HAP-1 (cell line): ENCODE measurements around the gene SLC35F1.

ENCODE experiments used
- DNase-seq, 2 experiments: peaks; one replicate each; pipeline ENCODE4 v3.0.0-alpha.2; 2016 to 2020; ENCODE audit warnings: low spot score in 2 of 2
- H3K27me3 ChIP-seq: fragments of 250-450 bp; sonication (Bioruptor Pico); 2 replicates; pipeline ENCODE4 v1.5.1; 2020; ENCODE audit warnings: low read depth, mild to moderate bottlenecking, moderate library complexity
- H3K36me3 ChIP-seq: fragments of 250-450 bp; sonication (Bioruptor Pico); replicated peaks from 2 replicates; pipeline ENCODE4 v1.5.1; 2020; ENCODE audit warnings: mild to moderate bottlenecking
- H3K4me1 ChIP-seq: fragments of 250-450 bp; sonication (Bioruptor Pico); 2 replicates; pipeline ENCODE4 v1.5.1; 2020; ENCODE audit warnings: mild to moderate bottlenecking
- H3K4me3 ChIP-seq: fragments of 250-450 bp; sonication (Bioruptor Pico); 2 replicates; pipeline ENCODE4 v1.5.1; 2020; ENCODE audit warnings: mild to moderate bottlenecking, moderate library complexity
- H3K9me3 ChIP-seq: fragments of 250-450 bp; sonication (Bioruptor Pico); 2 replicates; pipeline ENCODE4 v1.5.1; 2020; ENCODE audit warnings: mild to moderate bottlenecking, moderate library complexity
- in situ Hi-C: fragments of 300-500 bp; cut with MboI; formaldehyde crosslinking; loops from 3 replicates; pipeline ENCODE4 v1.14.3; 2020; ENCODE audit warnings: low sequenced_read_pairs, inconsistent platforms, mixed read lengths

Gene SLC35F1

DNA sequence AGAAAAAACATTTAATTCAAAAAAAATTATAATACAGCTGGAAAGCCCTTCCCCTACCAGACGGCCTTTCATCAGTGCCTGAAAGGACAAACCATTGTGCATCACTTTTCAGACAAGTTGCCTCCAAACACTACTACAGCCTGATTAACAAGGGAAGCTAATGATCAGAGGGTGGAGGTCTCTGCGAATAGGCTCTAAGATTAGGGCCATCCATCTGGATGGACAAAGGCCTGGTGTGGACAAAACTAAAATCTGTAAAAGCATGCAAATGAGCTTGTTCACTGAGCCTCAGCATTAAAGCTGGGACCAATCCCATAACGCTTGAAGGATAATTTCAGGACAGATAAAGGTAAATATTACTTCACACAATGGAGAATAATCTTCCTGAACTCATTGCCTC is 412.4 kb downstream of the SLC35F1 start:
- Histone ChIP-seq H3K4me1 (no peaks in the 10 kb centered on the region), H3K4me3 (no peak overlapping the region), H3K9me3 (no peaks in the 10 kb centered on the region), H3K27me3 (no peaks in the 10 kb centered on the region), H3K36me3 (no peaks in the 10 kb centered on the region)
- DNase-seq = no peak
- in situ Hi-C loops = no loop called here

GRCh38 chr6:118319894-118320649 is 413.0 kb downstream of the SLC35F1 start:
- Histone ChIP-seq H3K27me3 (no peaks in the 10 kb centered on the region), H3K9me3 (no peaks in the 10 kb centered on the region), H3K36me3 (no peaks in the 10 kb centered on the region), H3K4me1 (no peaks in the 10 kb centered on the region), H3K4me3 (no peak overlapping the region)
- in situ Hi-C loops = no loop called here
- DNase-seq = no peak

DNA sequence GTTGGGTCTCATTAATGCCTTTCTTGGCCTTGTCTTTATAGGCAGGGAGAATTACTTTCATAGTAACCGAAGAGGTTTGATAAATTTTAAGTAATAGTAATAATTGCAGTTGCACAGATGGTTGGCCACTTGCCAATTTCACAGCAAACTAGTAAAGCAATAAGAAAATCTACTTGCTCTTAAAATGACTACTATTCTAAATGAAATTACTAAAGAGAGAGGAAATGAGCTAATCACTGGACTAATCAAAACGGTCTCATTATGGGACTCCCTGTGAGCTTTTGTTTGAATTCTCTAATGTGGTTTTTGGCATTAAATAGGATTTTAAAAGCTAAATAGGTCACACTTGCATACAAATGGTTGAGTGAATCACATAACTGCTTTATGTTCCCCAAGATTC is 413.6 kb downstream of the SLC35F1 start:
- H3K9me3 ChIP-seq = no peaks in the 10 kb centered on the region
- DNase-seq = no peak
- no peak overlapping the region for H3K4me3 ChIP-seq
- no peaks in the 10 kb centered on the region for H3K27me3 ChIP-seq
- in situ Hi-C loops = no loop called here
- no peaks in the 10 kb centered on the region for H3K4me1 ChIP-seq
- no peaks in the 10 kb centered on the region for H3K36me3 ChIP-seq

- Histone ChIP-seq H3K9me3 (no peaks in the 10 kb centered on the region), H3K4me3 (no peak overlapping the region), H3K4me1 (no peaks in the 10 kb centered on the region), H3K36me3 (no peaks in the 10 kb centered on the region), H3K27me3 (no peaks in the 10 kb centered on the region)
- in situ Hi-C loops = no loop called here
- no peak for DNase-seq
Observed at GRCh38 chr6:118324116-118324515, 417.1 kb downstream of the SLC35F1 start.

DNA sequence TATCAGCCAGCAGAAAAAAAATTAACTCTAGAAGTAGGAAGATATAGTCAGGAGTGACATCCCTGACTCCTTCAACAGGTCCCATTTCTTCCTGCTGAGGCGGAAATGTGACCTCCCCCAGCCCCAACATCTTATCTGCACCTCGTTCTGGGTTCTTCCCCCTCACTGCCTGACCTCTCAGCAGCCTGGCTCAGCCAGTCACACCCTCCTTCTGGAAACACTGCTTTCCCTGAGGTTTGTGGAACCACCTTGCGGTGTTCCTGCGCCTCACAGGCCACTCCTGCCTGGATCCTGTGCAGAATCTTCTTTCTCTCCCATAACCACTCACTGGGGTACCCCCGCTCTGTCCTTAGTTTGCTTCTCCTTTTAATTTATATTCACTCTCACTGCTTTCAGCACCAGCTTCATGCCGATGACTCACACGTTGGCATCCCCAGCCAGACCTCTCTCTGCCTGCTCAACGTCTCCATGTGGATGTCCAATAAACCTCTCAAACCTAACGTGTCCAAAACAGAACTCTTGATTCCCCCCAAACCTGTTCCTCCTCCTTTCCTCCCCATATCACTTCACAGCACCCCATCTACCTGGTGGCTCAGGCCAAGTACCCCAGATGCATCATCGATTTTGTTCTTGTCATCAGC is 418.3 kb downstream of the SLC35F1 start:
- no peaks in the 10 kb centered on the region for H3K27me3 ChIP-seq
- DNase-seq = no peak
- H3K36me3 ChIP-seq = no peaks in the 10 kb centered on the region
- no peaks in the 10 kb centered on the region for H3K4me1 ChIP-seq
- no peaks in the 10 kb centered on the region for H3K9me3 ChIP-seq
- in situ Hi-C loops = no loop called here
- no peak overlapping the region for H3K4me3 ChIP-seq

DNA sequence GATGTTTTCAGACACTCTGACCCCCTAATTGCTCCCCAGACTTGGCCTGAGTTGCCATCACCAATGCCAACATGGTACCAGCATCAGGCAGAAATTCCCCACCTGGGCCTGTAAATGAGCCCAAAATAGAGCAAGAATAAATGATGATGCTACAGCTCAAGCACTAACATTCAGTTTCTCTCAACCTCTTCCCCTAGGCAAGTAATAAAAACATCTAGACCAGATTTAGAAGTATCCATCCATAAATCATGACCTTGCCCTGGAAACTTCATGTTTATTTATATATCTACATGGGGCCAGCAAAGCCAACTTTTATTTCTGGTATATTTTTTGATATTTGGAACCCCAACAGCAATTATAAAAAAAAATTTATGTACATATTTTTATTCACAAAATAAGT is 419.6 kb downstream of the SLC35F1 start:
- Histone ChIP-seq H3K4me1 (no peaks in the 10 kb centered on the region), H3K9me3 (no peaks in the 10 kb centered on the region), H3K36me3 (no peaks in the 10 kb centered on the region), H3K4me3 (no peak overlapping the region), H3K27me3 (no peaks in the 10 kb centered on the region)
- DNase-seq = no peak
- in situ Hi-C loops = no loop called here

DNA sequence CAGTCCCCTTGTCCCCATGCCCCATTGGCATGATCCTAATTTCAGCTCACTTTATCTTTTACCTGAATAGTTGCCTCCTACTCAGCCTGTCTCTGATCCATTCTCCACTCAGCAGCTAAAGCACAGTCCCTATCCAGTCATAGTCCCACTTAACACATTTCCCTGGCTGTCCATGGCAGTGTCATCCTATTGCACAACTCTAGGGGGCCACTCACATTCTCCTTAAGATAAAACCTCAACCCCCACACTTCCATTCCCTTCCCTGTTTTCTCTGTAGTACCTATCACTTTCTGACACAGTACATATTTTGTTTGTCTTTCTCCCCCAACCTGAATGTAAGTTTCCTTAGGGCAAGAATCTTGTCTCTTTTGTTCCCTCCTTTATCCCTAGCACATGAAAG is 420.2 kb downstream of the SLC35F1 start:
- H3K9me3 ChIP-seq = no peaks in the 10 kb centered on the region
- no peaks in the 10 kb centered on the region for H3K4me1 ChIP-seq
- H3K36me3 ChIP-seq = no peaks in the 10 kb centered on the region
- DNase-seq = no peak
- no peaks in the 10 kb centered on the region for H3K27me3 ChIP-seq
- in situ Hi-C loops = no loop called here
- no peak overlapping the region for H3K4me3 ChIP-seq

DNA sequence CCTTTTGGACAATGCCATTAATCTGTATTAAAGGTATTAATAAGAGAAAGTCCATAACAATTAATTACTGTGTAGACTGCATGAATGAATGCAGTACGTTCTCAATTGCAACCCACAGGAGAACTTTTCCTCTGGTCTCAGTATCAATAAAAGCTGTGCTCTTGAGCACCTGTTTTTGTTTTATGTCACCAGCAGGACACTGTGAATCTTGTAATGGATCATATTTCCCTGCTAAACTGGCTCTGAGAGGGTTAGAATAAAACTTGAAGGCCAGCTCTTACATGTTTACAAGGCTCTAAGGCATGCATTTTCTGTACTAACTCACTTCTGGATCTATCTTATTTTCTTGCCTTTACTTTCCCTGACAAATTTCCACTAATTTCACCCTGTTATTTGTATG is 426.7 kb downstream of the SLC35F1 start:
- DNase-seq = no peak
- no peaks in the 10 kb centered on the region for H3K4me1 ChIP-seq
- H3K27me3 ChIP-seq = no peaks in the 10 kb centered on the region
- no peaks in the 10 kb centered on the region for H3K36me3 ChIP-seq
- no peak overlapping the region for H3K4me3 ChIP-seq
- in situ Hi-C loops = no loop called here
- H3K9me3 ChIP-seq = no peaks in the 10 kb centered on the region

DNA sequence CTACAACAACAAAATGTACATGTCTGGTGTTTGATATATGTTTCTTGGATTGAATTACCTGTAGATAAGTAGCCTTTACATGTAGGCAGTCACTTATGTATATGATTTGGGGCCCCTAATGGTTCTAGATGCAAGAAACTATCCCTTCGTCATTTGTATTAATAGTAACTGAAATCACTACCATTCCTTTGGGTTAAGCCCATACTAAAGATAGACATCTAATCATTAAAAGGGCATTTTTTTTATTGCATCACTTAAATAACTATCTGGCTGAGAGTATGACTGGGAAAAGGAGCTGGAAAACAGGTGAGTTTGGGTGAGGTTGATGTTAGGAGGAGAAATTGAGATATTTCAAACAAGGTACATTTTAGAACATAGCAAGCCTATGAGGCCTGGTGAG is 427.6 kb downstream of the SLC35F1 start:
- H3K27me3 ChIP-seq = no peaks in the 10 kb centered on the region
- H3K4me1 ChIP-seq = no peaks in the 10 kb centered on the region
- H3K4me3 ChIP-seq = no peak overlapping the region
- in situ Hi-C loops = no loop called here
- DNase-seq = no peak
- H3K36me3 ChIP-seq = no peaks in the 10 kb centered on the region
- H3K9me3 ChIP-seq = no peaks in the 10 kb centered on the region

DNA sequence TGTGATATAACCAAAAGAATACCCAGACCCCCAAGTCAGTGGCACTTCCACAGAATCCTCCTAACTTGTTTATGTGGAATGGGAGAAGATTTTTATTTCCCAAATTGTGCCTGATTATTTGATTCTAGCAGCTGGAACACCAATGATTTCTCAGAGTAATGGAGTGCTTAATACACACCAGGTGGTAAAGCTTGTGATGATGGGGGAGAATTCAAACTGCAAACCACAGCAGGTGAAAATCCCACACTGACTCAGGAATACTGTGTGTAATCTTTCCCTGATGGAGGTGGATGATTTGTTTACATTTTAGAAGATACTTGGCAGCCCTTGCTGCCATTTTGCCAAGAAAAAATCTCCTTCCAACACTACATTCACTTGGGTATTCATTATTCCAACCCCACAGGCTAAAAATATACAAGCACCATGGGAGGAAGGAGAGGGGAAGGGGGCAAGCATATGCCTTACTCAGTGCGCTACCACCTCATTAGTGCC is 428.3 kb downstream of the SLC35F1 start:
- no peak for DNase-seq
- Histone ChIP-seq H3K4me1 (no peaks in the 10 kb centered on the region), H3K9me3 (no peaks in the 10 kb centered on the region), H3K4me3 (no peak overlapping the region), H3K27me3 (no peaks in the 10 kb centered on the region), H3K36me3 (no peaks in the 10 kb centered on the region)
- in situ Hi-C loops = no loop called here

DNA sequence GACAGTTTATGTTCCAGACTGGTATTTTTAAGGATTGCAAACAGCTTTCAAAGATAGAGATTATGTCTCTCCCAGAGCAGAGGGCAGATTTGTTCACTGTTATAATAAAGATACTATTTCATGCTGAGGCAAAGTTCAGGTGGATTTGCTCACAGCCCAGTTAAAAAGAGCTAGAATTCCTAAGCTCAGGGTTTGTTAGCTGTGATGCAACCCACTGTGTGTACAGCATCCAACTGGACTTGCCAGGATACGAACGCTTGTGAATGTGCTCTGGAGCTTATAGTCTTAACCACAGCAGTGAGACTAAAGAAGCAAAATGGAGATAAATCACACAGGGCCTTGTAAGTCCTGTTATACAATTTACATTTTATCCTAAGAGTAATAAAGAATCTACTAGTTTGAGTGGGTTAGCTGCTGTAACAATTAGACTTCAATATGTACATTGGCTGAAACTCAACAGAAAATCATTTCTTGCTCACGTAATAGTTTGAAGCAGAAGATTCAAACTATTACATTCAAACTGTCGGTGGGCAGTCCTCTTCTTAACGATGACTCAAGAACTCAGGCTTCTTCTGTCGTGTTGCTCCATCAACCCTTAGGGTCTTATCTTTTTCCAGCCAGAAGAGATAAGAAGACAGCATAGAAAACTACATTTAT is 437.1 kb downstream of the SLC35F1 start:
- Histone ChIP-seq H3K4me1 (no peaks in the 10 kb centered on the region), H3K27me3 (no peaks in the 10 kb centered on the region), H3K4me3 (no peak overlapping the region), H3K36me3 (no peaks in the 10 kb centered on the region), H3K9me3 (peaks cover 2% of the 10 kb centered on the region; the same call in 1 of the 2 replicates)
- DNase-seq = no peak
- in situ Hi-C loops = no loop called here

DNA sequence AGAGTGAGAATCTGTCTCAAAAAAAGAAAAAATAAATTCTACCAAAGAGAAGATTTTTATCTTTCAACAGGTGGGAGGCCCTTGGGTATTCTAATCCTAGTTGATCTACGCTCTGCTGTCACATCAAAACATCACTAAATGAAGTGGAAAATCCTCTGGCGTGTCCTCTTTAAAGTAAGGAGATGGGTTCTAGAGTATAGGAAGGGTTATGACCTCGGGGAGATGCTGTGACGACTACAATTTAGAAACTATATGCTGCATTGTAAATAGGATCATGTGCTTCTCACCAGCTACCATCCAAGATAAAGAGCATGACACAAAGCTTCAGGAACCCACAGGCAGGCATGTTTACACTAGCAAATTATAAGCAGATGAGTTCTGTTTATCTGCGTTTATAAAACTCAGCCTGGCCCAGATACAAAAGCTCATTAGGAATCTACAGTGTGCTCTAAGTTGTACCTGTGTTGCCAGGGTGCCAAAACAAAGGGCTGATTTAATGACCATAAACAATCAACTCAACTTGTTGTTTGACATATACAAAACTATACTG is 443.9 kb downstream of the SLC35F1 start:
- Histone ChIP-seq H3K36me3 (no peaks in the 10 kb centered on the region), H3K4me1 (peaks cover 3% of the 10 kb centered on the region; the same call in 1 of the 2 replicates), H3K27me3 (no peaks in the 10 kb centered on the region), H3K9me3 (no peaks in the 10 kb centered on the region), H3K4me3 (no peak overlapping the region)
- in situ Hi-C loops = no loop called here
- no peak for DNase-seq

GRCh38 chr6:118353564-118353963 is 446.5 kb downstream of the SLC35F1 start:
- H3K4me1 ChIP-seq = peaks cover 3% of the 10 kb centered on the region; the same call in 1 of the 2 replicates
- no peak for DNase-seq
- H3K36me3 ChIP-seq = no peaks in the 10 kb centered on the region
- no peaks in the 10 kb centered on the region for H3K27me3 ChIP-seq
- H3K4me3 ChIP-seq = no peak overlapping the region
- H3K9me3 ChIP-seq = no peaks in the 10 kb centered on the region
- in situ Hi-C loops = no loop called here

- Histone ChIP-seq H3K4me1 (peaks cover 3% of the 10 kb centered on the region; the same call in 1 of the 2 replicates), H3K36me3 (no peaks in the 10 kb centered on the region), H3K4me3 (no peak overlapping the region), H3K9me3 (no peaks in the 10 kb centered on the region), H3K27me3 (no peaks in the 10 kb centered on the region)
- DNase-seq = no peak
- in situ Hi-C loops = no loop called here
Observed at GRCh38 chr6:118354641-118355040, 447.6 kb downstream of the SLC35F1 start.
